HG02678 (cell line): Measurements from ENCODE around the gene ADAMTSL2.
A peak's percentile ranks its signal among the peaks of the same experiment; 100 is the strongest.
"Not testable (repeated sequence)": the region's sequence is repeated elsewhere in the genome, so short reads cannot be mapped to it uniquely, and the experiment has no call there.

ENCODE experiments used
- ATAC-seq: cut with Tn5 transposase; IDR thresholded peaks from one replicate; pipeline ENCODE4 v1.9.1; 2021; ENCODE audit warnings: mild to moderate bottlenecking, moderate library complexity; ENCODE audit not compliant: unreplicated experiment

The ADAMTSL2 gene

GRCh38 chr9:133553973-133554713 lies 19.6 kb downstream of the ADAMTSL2 start:
- no peak for ATAC-seq

GRCh38 chr9:133554729-133555128 lies 20.2 kb downstream of the ADAMTSL2 start:
- no peak for ATAC-seq

GRCh38 chr9:133556354-133556753 lies 21.9 kb downstream of the ADAMTSL2 start:
- ATAC-seq: no peak

- ATAC-seq: no peak
These were observed 23.1 kb downstream of the ADAMTSL2 start for GRCh38 chr9:133557581-133557980.

- ATAC-seq: peak; percentile 58
These were observed 24.0 kb downstream of the ADAMTSL2 start for GRCh38 chr9:133558191-133559126.

- ATAC-seq: no peak
These were observed 25.8 kb downstream of the ADAMTSL2 start for GRCh38 chr9:133560311-133560710.

- no peak for ATAC-seq
These were observed 26.4 kb downstream of the ADAMTSL2 start for GRCh38 chr9:133560944-133561343.

- no peak for ATAC-seq
These were observed 27.6 kb downstream of the ADAMTSL2 start for GRCh38 chr9:133561976-133562554.

- no peak for ATAC-seq
These were observed 28.2 kb downstream of the ADAMTSL2 start for GRCh38 chr9:133562611-133563290.

GRCh38 chr9:133563291-133563796 lies 28.8 kb downstream of the ADAMTSL2 start:
- no peak for ATAC-seq

- not testable (repeated sequence) for ATAC-seq
These were observed 29.3 kb downstream of the ADAMTSL2 start for GRCh38 chr9:133563814-133564213.

- ATAC-seq: no peak
These were observed 30.1 kb downstream of the ADAMTSL2 start for GRCh38 chr9:133564451-133565116.

- no peak for ATAC-seq
These were observed 31.9 kb downstream of the ADAMTSL2 start for GRCh38 chr9:133566382-133566781.

- no peak for ATAC-seq
These were observed 32.3 kb downstream of the ADAMTSL2 start for GRCh38 chr9:133566817-133567216.

GRCh38 chr9:133568186-133568585 lies 33.7 kb downstream of the ADAMTSL2 start:
- no peak for ATAC-seq

- ATAC-seq: no peak
These were observed 34.7 kb downstream of the ADAMTSL2 start for GRCh38 chr9:133569121-133569785.

- ATAC-seq: no peak
These were observed 35.6 kb downstream of the ADAMTSL2 start for GRCh38 chr9:133569891-133570690.

- no peak for ATAC-seq
These were observed 36.2 kb downstream of the ADAMTSL2 start for GRCh38 chr9:133570691-133571080.

GRCh38 chr9:133571391-133571890 lies 36.9 kb downstream of the ADAMTSL2 start:
- ATAC-seq: no peak
